ENCODE results near the gene HPN.

Gene HPN

DNA sequence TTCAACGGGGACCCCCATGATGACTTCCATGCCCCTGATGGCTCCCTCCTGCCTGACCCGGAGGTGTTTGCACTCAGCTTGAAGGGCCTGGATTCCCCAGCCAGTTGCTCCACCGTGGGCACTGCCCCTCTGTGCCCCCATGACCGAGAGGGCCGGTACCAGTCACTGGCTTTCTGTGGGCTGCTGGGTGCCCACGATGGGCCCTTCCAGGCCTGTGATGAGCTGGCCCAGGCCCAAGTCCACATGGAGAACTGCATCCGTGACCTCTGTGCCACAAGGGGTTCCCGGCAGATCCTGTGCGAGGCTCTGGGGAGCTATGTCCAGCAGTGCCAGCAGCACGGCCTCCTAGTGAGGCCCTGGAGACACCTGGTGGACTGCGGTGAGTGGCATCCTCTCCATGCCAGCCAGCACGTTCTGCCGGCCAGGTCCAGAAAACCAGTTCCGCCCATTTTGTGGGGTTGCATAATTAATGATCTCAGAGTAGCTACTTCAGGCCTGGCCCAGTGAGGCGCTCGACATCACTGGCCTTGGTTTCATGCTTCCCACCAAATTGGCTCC, 39.2 kb downstream of the HPN start:
- H3K4me2 ChIP-seq (ENCODE audit: low read length) = no peak overlapping the region
- no peak for TF ChIP-seq EZH2phosphoT487 (IDR thresholded peaks at IDR 0.05; ENCODE audit: borderline replicate concordance, low read length)
- no peak for TF ChIP-seq CTCF (IDR thresholded peaks at IDR 0.05; ENCODE audit: low read depth, low read length, poor library complexity, severe bottlenecking)
- H3K79me2 ChIP-seq (ENCODE audit: control insufficient read depth, low read length) = no peaks in the 10 kb centered on the region
- H4K20me1 ChIP-seq (ENCODE audit: control insufficient read depth, insufficient read depth, low read depth, low read length) = no peaks in the 10 kb centered on the region
- H3F3A ChIP-seq (ENCODE audit: control insufficient read depth, insufficient read depth) = peaks cover 6% of the 10 kb centered on the region
- no peak overlapping the region for H3K27ac ChIP-seq (ENCODE audit: low read depth, low read length)
- H3K4me3 ChIP-seq (ENCODE audit: low read length) = no peak overlapping the region
- H3K4me1 ChIP-seq (ENCODE audit: control insufficient read depth, low read length) = peaks cover 51% of the 10 kb centered on the region
- no peaks in the 10 kb centered on the region for H3K9me2 ChIP-seq (replicated peaks; ENCODE audit: control insufficient read depth, low read length)
- no peaks in the 10 kb centered on the region for H3K36me3 ChIP-seq (ENCODE audit: control insufficient read depth, low read length)
- H3K9me3 ChIP-seq (ENCODE audit: control insufficient read depth, insufficient read depth, low read length) = no peaks in the 10 kb centered on the region
- no peaks in the 10 kb centered on the region for H3K27me3 ChIP-seq (ENCODE audit: control insufficient read depth, low read length)

DNA sequence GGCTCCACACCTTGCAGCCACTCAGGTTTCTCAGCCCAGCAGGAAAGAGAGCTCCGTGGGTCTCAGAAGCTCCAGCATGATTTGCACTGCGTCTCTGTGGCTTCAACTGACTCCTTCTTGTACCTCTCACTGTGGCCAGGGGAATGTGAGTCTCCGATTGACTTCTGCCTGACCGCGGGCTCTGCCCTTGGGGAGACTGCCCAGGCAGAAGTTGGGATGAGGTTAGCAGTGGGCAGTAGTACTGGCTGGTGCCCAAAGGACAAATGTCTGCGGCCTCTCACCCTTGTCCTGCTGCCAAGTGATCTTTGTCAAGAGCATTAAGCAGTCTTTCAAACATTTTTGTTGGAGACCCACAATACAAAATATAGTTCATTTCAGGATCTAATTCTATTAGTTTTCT, 39.7 kb downstream of the HPN start:
- H3K27ac ChIP-seq (ENCODE audit: low read depth, low read length) = no peak overlapping the region
- H3K79me2 ChIP-seq (ENCODE audit: control insufficient read depth, low read length) = no peaks in the 10 kb centered on the region
- TF ChIP-seq CTCF (IDR thresholded peaks at IDR 0.05; ENCODE audit: low read depth, low read length, poor library complexity, severe bottlenecking) (no peak), EZH2phosphoT487 (IDR thresholded peaks at IDR 0.05; ENCODE audit: borderline replicate concordance, low read length) (no peak)
- H3K9me3 ChIP-seq (ENCODE audit: control insufficient read depth, insufficient read depth, low read length) = no peaks in the 10 kb centered on the region
- no peaks in the 10 kb centered on the region for H4K20me1 ChIP-seq (ENCODE audit: control insufficient read depth, insufficient read depth, low read depth, low read length)
- no peak overlapping the region for H3K4me3 ChIP-seq (ENCODE audit: low read length)
- H3K27me3 ChIP-seq (ENCODE audit: control insufficient read depth, low read length) = no peaks in the 10 kb centered on the region
- no peaks in the 10 kb centered on the region for H3K9me2 ChIP-seq (replicated peaks; ENCODE audit: control insufficient read depth, low read length)
- peaks cover 10% of the 10 kb centered on the region for H3F3A ChIP-seq (ENCODE audit: control insufficient read depth, insufficient read depth)
- no peak overlapping the region for H3K4me2 ChIP-seq (ENCODE audit: low read length)
- peaks cover 56% of the 10 kb centered on the region for H3K4me1 ChIP-seq (ENCODE audit: control insufficient read depth, low read length)
- no peaks in the 10 kb centered on the region for H3K36me3 ChIP-seq (ENCODE audit: control insufficient read depth, low read length)

GRCh38 chr19:35083691-35084508, 42.4 kb downstream of the HPN start:
- H3K9me2 ChIP-seq (replicated peaks; ENCODE audit: control insufficient read depth, low read length) = no peaks in the 10 kb centered on the region
- no peaks in the 10 kb centered on the region for H3K79me2 ChIP-seq (ENCODE audit: control insufficient read depth, low read length)
- peaks cover 13% of the 10 kb centered on the region for H3F3A ChIP-seq (ENCODE audit: control insufficient read depth, insufficient read depth)
- H3K36me3 ChIP-seq (ENCODE audit: control insufficient read depth, low read length) = peaks cover 4% of the 10 kb centered on the region
- H3K9me3 ChIP-seq (ENCODE audit: control insufficient read depth, insufficient read depth, low read length) = no peaks in the 10 kb centered on the region
- peaks cover 78% of the 10 kb centered on the region for H3K4me1 ChIP-seq (ENCODE audit: control insufficient read depth, low read length)
- peak overlapping the region; percentile 95 for H3K4me2 ChIP-seq (ENCODE audit: low read length)
- no peaks in the 10 kb centered on the region for H4K20me1 ChIP-seq (ENCODE audit: control insufficient read depth, insufficient read depth, low read depth, low read length)
- no peaks in the 10 kb centered on the region for H3K27me3 ChIP-seq (ENCODE audit: control insufficient read depth, low read length)
- peak overlapping the region; percentile 100 for H3K27ac ChIP-seq (ENCODE audit: low read depth, low read length)
- peak overlapping the region; percentile 67 for H3K4me3 ChIP-seq (ENCODE audit: low read length)
- TF ChIP-seq EZH2phosphoT487 (IDR thresholded peaks at IDR 0.05; ENCODE audit: borderline replicate concordance, low read length) (no peak), CTCF (IDR thresholded peaks at IDR 0.05; ENCODE audit: low read depth, low read length, poor library complexity, severe bottlenecking) (no peak)

Measured in DOHH2 (cell line).